GM12878 (cell line): ENCODE results near the gene PHOX2A. TPM values are rescaled to one million over a fixed set of nuclear protein-coding genes. Genes with fewer than 3 reads are reported as not detected.

Experiments
- ASH2L ChIP-seq: fragments of 300-600, 200-600 bp; sonication (generic); IDR thresholded peaks from 2 replicates; pipeline ENCODE4 v1.6.1; 2017; ENCODE audit warnings: low read depth, mild to moderate bottlenecking, borderline replicate concordance
- BCL11A ChIP-seq: IDR thresholded peaks from 2 replicates; pipeline ENCODE4 v1.6.1; 2011; ENCODE audit warnings: low read depth, low read length
- CBFB ChIP-seq: IDR thresholded peaks from 2 replicates; pipeline ENCODE4 v1.6.1; 2016; ENCODE audit warnings: antibody characterized with exemption, low read depth
- CBX5 ChIP-seq: sonication (generic); IDR thresholded peaks from 2 replicates; pipeline ENCODE4 v1.6.1; 2016; ENCODE audit warnings: low read depth, moderate library complexity, mild to moderate bottlenecking, inconsistent platforms
- CHD2 ChIP-seq: IDR thresholded peaks from 2 replicates; pipeline ENCODE4 v1.6.1; 2011; ENCODE audit warnings: low read depth, low read length, improper control_type of control experiment, borderline replicate concordance
- DPF2 ChIP-seq: fragments of 450-650 bp; IDR thresholded peaks from 2 replicates; pipeline ENCODE4 v1.6.1; 2017; ENCODE audit warnings: mild to moderate bottlenecking
- LARP7 ChIP-seq: fragments of 450-650 bp; IDR thresholded peaks from 2 replicates; pipeline ENCODE4 v1.6.1; 2017; ENCODE audit warnings: mild to moderate bottlenecking
- MTA2 ChIP-seq: fragments of 450-650 bp; IDR thresholded peaks from 2 replicates; pipeline ENCODE4 v1.6.1; 2016; ENCODE audit warnings: low read depth, mild to moderate bottlenecking, moderate library complexity
- NR2F1 ChIP-seq: fragments of 450-650 bp; conservative IDR thresholded peaks from 2 replicates; pipeline ENCODE4 v1.6.1; 2017; ENCODE audit warnings: mild to moderate bottlenecking
- POLR2AphosphoS5 ChIP-seq: IDR thresholded peaks from 2 replicates; pipeline ENCODE4 v1.6.1; 2011; ENCODE audit warnings: mild to moderate bottlenecking, low read length, inconsistent platforms
- RUNX3 ChIP-seq: IDR thresholded peaks from 2 replicates; pipeline ENCODE4 v1.6.1; 2012; ENCODE audit warnings: low read length, inconsistent platforms
- USF2 ChIP-seq: IDR thresholded peaks from 2 replicates; pipeline ENCODE4 v1.6.1; 2011; ENCODE audit warnings: low read depth, low read length, improper control_type of control experiment, borderline replicate concordance
- ZBED1 ChIP-seq: IDR thresholded peaks from 2 replicates; pipeline ENCODE4 v1.6.1; 2016; ENCODE audit warnings: borderline replicate concordance
- ZNF687 ChIP-seq: fragments of 450-650 bp; IDR thresholded peaks from 2 replicates; pipeline ENCODE4 v1.6.1; 2017; ENCODE audit warnings: mild to moderate bottlenecking, moderate library complexity
- polyA plus RNA-seq, 11 experiments: library from polyadenylated mRNA; depleted of rRNA in 4 of 11; unstranded in 6 of 11; stranded (reverse) in 5 of 11; fragments of >200 nt; fragmentation: Nextera tagmentation in 4 of 11; fragmentation: Illumina TruSeq in 1 of 11; extraction: Ambion mirVana in 4 of 11; extraction: Trizol in 1 of 11; gene quantifications; 1 replicate in 1 of 11; 2 replicates in 10 of 11; pipeline versions ENCODE4 v1.2.1 to v1.2.3, GENCODE V29; 2011 to 2016; ENCODE audit warnings: inconsistent platforms in 2 of 11, missing spikeins in 2 of 11, low read depth in 1 of 11
- total RNA-seq, 4 experiments: library from RNA; depleted of rRNA in 3 of 4; stranded (reverse); fragments of >200 nt in 3 of 4; fragmentation: Illumina TruSeq in 1 of 4; extraction: Trizol in 1 of 4; gene quantifications; 2 replicates each; pipeline versions ENCODE4 v1.2.1 to v1.2.3, GENCODE V29; 2013 to 2021

The PHOX2A gene
- total and polyA plus RNA-seq, 10 of the 15 experiments (the other 5 are each of a cell fraction or from before 2014, with no cell fraction given): not detected

- TF ChIP-seq USF2: no peak
- TF ChIP-seq DPF2: 0 out of 2 replicates have a peak, but pooled peaks have one; percentile 65
- TF ChIP-seq CBX5: no peak
- TF ChIP-seq MTA2: 0 out of 2 replicates have a peak, but pooled peaks have one; percentile 12
- TF ChIP-seq ZBED1: no peak
- TF ChIP-seq ASH2L: peak; percentile 57; the same call in 1 of the 2 replicates
- TF ChIP-seq POLR2AphosphoS5: peak; percentile 35; the same call in 1 of the 2 replicates
- TF ChIP-seq CBFB: 0 out of 2 replicates have a peak, but pooled peaks have one; percentile 3
- TF ChIP-seq BCL11A: 0 out of 2 replicates have a peak, but pooled peaks have one; percentile 2
- TF ChIP-seq ZNF687: 0 out of 2 replicates have a peak, but pooled peaks have one; percentile 22
- 0 out of 2 replicates have a peak, but pooled peaks have one; percentile 3 for TF ChIP-seq RUNX3
- peak; percentile 75 for TF ChIP-seq CHD2
- TF ChIP-seq NR2F1: peak; percentile 83
- TF ChIP-seq LARP7: 0 out of 2 replicates have a peak, but pooled peaks have one; percentile 73
- TF ChIP-seq, all 136 proteins: peak for 16
Measured at GRCh38 chr11:72223615-72224563, 20.1 kb downstream of the PHOX2A start (continued).
